Activated B cell treated with CpG ODN at 0.5 μM for 24 hours (primary cell): ENCODE data around the gene CRB1. TPM values are rescaled to one million over a fixed set of nuclear protein-coding genes. Genes with fewer than 3 reads are reported as not detected.

Experiments
- ATAC-seq: fragments of 200-7000 bp; cut with Tn5 transposase; one replicate; pipeline ENCODE4 v1.10.0; 2021; ENCODE audit warnings: low read depth, mild to moderate bottlenecking, moderate library complexity
- CTCF ChIA-PET: fragments of 350-600 bp; sonication (Branson Sonifier 250); formaldehyde crosslinking; loops from one replicate; lab custom pipeline; 2021; ENCODE audit warnings: antibody characterized with exemption; lab: Charles Lee
- POLR2A ChIA-PET: fragments of 350-600 bp; sonication (Branson Sonifier 250); formaldehyde crosslinking; loops from one replicate; lab custom pipeline; 2021; ENCODE audit warnings: antibody characterized with exemption; lab: Charles Lee
- DNase-seq: peaks from one replicate; pipeline ENCODE4 v3.0.0; 2022
- H3K27ac Mint-ChIP-seq: one replicate; pipeline ENCODE4 v1.8.0; 2020; ENCODE audit warnings: mixed read lengths
- H3K27me3 Mint-ChIP-seq: one replicate; pipeline ENCODE4 v1.8.0; 2021; ENCODE audit warnings: mixed read lengths
- H3K36me3 Mint-ChIP-seq: one replicate; pipeline ENCODE4 v1.8.0; 2021; ENCODE audit warnings: low read depth, mixed read lengths
- H3K4me1 Mint-ChIP-seq: one replicate; pipeline ENCODE4 v1.8.0; 2021; ENCODE audit warnings: mixed read lengths
- H3K4me3 Mint-ChIP-seq: one replicate; pipeline ENCODE4 v1.8.0; 2020; ENCODE audit warnings: mild to moderate bottlenecking, mixed read lengths
- H3K9me3 Mint-ChIP-seq: one replicate; pipeline ENCODE4 v1.8.0; 2020; ENCODE audit warnings: mixed read lengths
- CTCF ChIP-seq: fragments of 200-600 bp; IDR thresholded peaks from one replicate; pipeline ENCODE4 v1.8.0; 2022; ENCODE audit warnings: antibody characterized with exemption, mild to moderate bottlenecking
- intact Hi-C: fragments of 100-400 bp; cut with micrococcal nuclease; formaldehyde crosslinking; loops from one replicate; pipeline ENCODE4 v1.15.1; 2024
- total RNA-seq: library from RNA; stranded (reverse); gene quantifications from 2 replicates; pipeline ENCODE4 v1.2.3, GENCODE V29; 2022

CRB1 gene
- total RNA-seq, 1 donor from 2014 or later = not detected

- no peak overlapping the region for H3K27ac Mint-ChIP-seq
- no peaks in the 10 kb centered on the region for H3K4me1 Mint-ChIP-seq
- ATAC-seq (no peak), DNase-seq (no peak)
- ChIA-PET CTCF (no interaction called here), POLR2A (no interaction called here)
- H3K9me3 Mint-ChIP-seq = no peaks in the 10 kb centered on the region
- no peaks in the 10 kb centered on the region for H3K36me3 Mint-ChIP-seq
- peaks cover 3% of the 10 kb centered on the region for H3K27me3 Mint-ChIP-seq
- intact Hi-C loops = no loop called here
- TF ChIP-seq CTCF = no peak
- no peak overlapping the region for H3K4me3 Mint-ChIP-seq
These were observed 4.7 kb downstream of the CRB1 start for GRCh38 chr1:197272791-197273190.

GRCh38 chr1:197277166-197277565, 9.1 kb downstream of the CRB1 start:
- ATAC-seq = no peak
- H3K4me1 Mint-ChIP-seq = no peaks in the 10 kb centered on the region
- H3K27ac Mint-ChIP-seq = no peak overlapping the region
- intact Hi-C loops = no loop called here
- POLR2A ChIA-PET = no interaction called here
- CTCF ChIA-PET = no interaction called here
- no peak overlapping the region for H3K4me3 Mint-ChIP-seq
- H3K9me3 Mint-ChIP-seq = no peaks in the 10 kb centered on the region
- H3K27me3 Mint-ChIP-seq = peaks cover 5% of the 10 kb centered on the region
- TF ChIP-seq CTCF = no peak
- DNase-seq = no peak
- H3K36me3 Mint-ChIP-seq = no peaks in the 10 kb centered on the region

GRCh38 chr1:197284325-197284724, 16.3 kb downstream of the CRB1 start:
- Mint-ChIP-seq H3K27ac (no peak overlapping the region), H3K4me3 (no peak overlapping the region), H3K27me3 (peaks cover 11% of the 10 kb centered on the region), H3K4me1 (peaks cover 9% of the 10 kb centered on the region), H3K9me3 (no peaks in the 10 kb centered on the region), H3K36me3 (no peaks in the 10 kb centered on the region)
- intact Hi-C loops = no loop called here
- no peak for TF ChIP-seq CTCF
- ChIA-PET POLR2A (no interaction called here), CTCF (no interaction called here)
- DNase-seq (no peak), ATAC-seq (no peak)

- CTCF ChIA-PET = no interaction called here
These were observed 16.9 kb downstream of the CRB1 start for GRCh38 chr1:197284966-197285365.

GRCh38 chr1:197285526-197286205, 17.6 kb downstream of the CRB1 start:
- Mint-ChIP-seq H3K36me3 (no peaks in the 10 kb centered on the region), H3K4me3 (no peak overlapping the region), H3K27ac (no peak overlapping the region), H3K9me3 (no peaks in the 10 kb centered on the region), H3K27me3 (peaks cover 12% of the 10 kb centered on the region), H3K4me1 (peaks cover 9% of the 10 kb centered on the region)
- CTCF ChIA-PET = no interaction called here
- no peak for ATAC-seq
- intact Hi-C loops = no loop called here
- POLR2A ChIA-PET = no interaction called here
- TF ChIP-seq CTCF = no peak
- no peak for DNase-seq

More at GRCh38 chr1:197284966-197285365, 16.9 kb downstream of the CRB1 start:
- DNase-seq (no peak), ATAC-seq (no peak)
- H3K4me3 Mint-ChIP-seq = no peak overlapping the region
- intact Hi-C loops = no loop called here
- peaks cover 9% of the 10 kb centered on the region for H3K4me1 Mint-ChIP-seq
- TF ChIP-seq CTCF = no peak
- H3K9me3 Mint-ChIP-seq = no peaks in the 10 kb centered on the region
- peaks cover 11% of the 10 kb centered on the region for H3K27me3 Mint-ChIP-seq
- POLR2A ChIA-PET = no interaction called here
- no peaks in the 10 kb centered on the region for H3K36me3 Mint-ChIP-seq
- H3K27ac Mint-ChIP-seq = no peak overlapping the region
